Measurements from ENCODE around the gene CRELD2. TPM values are rescaled to one million over a fixed set of nuclear protein-coding genes. Genes with fewer than 3 reads are reported as not detected.

The CRELD2 gene
- total and polyA plus RNA-seq, 2 of the 8 experiments (the other 6 are each of a cell fraction or from before 2014, with no cell fraction given) = 24.5 to 36.6 TPM

DNA sequence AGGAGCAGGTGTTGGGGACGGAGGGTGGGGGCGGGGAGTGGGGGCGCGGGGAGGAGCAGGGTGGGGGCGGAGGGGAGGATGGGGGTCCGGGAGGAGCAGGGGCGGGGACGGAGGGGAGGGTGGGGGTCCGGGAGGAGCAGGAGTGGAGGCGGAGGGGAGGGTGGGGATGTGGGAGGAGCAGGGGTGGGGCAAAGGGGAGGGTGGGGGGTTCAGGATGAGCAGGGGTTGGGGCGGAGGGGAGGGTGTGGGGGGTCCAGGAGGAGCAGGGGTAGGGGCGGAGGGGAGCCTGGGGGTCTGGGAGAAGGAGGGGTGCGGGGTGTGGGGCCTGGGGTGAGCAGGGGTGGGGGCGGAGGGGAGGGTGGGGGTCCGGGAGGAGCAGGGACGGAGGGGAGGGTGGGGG lies 17.1 kb downstream of the CRELD2 start:
- H2BK15ac ChIP-seq (ENCODE audit: low read length) = no peak overlapping the region
- FAIRE-seq = no peak
- no peak overlapping the region for H3K56ac ChIP-seq (replicated peaks; ENCODE audit: insufficient read length, low read depth, low read length)
- H2BK12ac ChIP-seq (ENCODE audit: low read depth, low read length) = no peak overlapping the region
- H2AFZ ChIP-seq (ENCODE audit: low read length) = no peak overlapping the region
- CTCF ChIA-PET (ENCODE audit: partially characterized antibody) = interaction anchor here (0.5 to 1.2 kb wide), 3 partner anchors 18 to 118 kb away, joined by 3 to 4 read pairs (median 3); no protein-coding TSS in a partner anchor
- H4K20me1 ChIP-seq (replicated peaks in 1 of 2; ENCODE audit: control insufficient read depth in 1 of 2, insufficient read depth in 2 of 2, low read length in 2 of 2) = peaks cover 0 to 3% of the 10 kb centered on the region in 2 experiments
- peaks cover 8% of the 10 kb centered on the region; the same call in 1 of the 2 replicates for H3K23me2 ChIP-seq (ENCODE audit: low read depth, low read length)
- peaks cover 5 to 21% (median 11%) of the 10 kb centered on the region in 4 experiments for H3K4me1 ChIP-seq (replicated peaks in 1 of 4; ENCODE audit: control insufficient read depth in 3 of 4, insufficient read depth in 4 of 4, low read length in 3 of 4)
- no peak overlapping the region for H3K4ac ChIP-seq (replicated peaks; ENCODE audit: insufficient read length, low read depth, low read length)
- no peak overlapping the region for H2BK20ac ChIP-seq (ENCODE audit: low read length)
- POLR2A ChIA-PET (ENCODE audit: partially characterized antibody) = interaction anchor here (0.7 to 2.2 kb wide), 3 partner anchors 13 to 33 kb away, joined by 3 to 8 read pairs (median 4); partner anchors contain the start of gene PIM3
- H3K27me3 ChIP-seq (replicated peaks in 1 of 4; ENCODE audit: control insufficient read depth in 3 of 4, extremely low read depth in 1 of 4, insufficient read depth in 3 of 4, low read length in 3 of 4) = peaks cover 0 to under 1% (median 0%) of the 10 kb centered on the region in 4 experiments; a peak in 2 of 7 replicates
- no peaks in the 10 kb centered on the region for H3K9me3 ChIP-seq (ENCODE audit: insufficient read depth in 2 of 2, low read depth in 1 of 2, low read length in 1 of 2)
- no peak overlapping the region for H4K91ac ChIP-seq (replicated peaks; ENCODE audit: insufficient read length, low read length)
- H2BK120ac ChIP-seq (replicated peaks; ENCODE audit: low read depth, low read length) = no peak overlapping the region
- WGBS, 2 experiments (ENCODE audit: extremely low coverage in 1 of 2, insufficient coverage in 1 of 2, insufficient read length in 1 of 2, insufficient replicate concordance in 2 of 2, low coverage in 1 of 2, low lambda C conversion rate in 2 of 2, missing lambda C conversion rate in 1 of 2) = no CpG with 5 or more reads among the region's 16 CpGs
- H4K5ac ChIP-seq (ENCODE audit: insufficient read length, low read depth, low read length) = no peak overlapping the region
- no peaks in the 10 kb centered on the region for H3K79me2 ChIP-seq (ENCODE audit: control insufficient read depth in 1 of 2, insufficient read depth in 2 of 2, low read length in 2 of 2)
- no peak for DNase-seq (ENCODE audit: low read depth in 1 of 2, low spot score in 2 of 2)
- no peak overlapping the region for H2BK5ac ChIP-seq (ENCODE audit: low read depth, low read length)
- no peak overlapping the region for H3K14ac ChIP-seq (ENCODE audit: insufficient read length)
- peak overlapping the region in 1 of 4 experiments; percentile 32; a peak in 1 of 8 replicates for H3K4me3 ChIP-seq (ENCODE audit: extremely low read depth in 1 of 4, insufficient read depth in 2 of 4, low read depth in 3 of 4, low read length in 4 of 4)
- no peak overlapping the region for H3K23ac ChIP-seq (ENCODE audit: insufficient read length)
- H3K79me1 ChIP-seq (ENCODE audit: low read depth, low read length) = no peaks in the 10 kb centered on the region; the same call in 1 of the 2 replicates
- no peak overlapping the region for H4K8ac ChIP-seq (ENCODE audit: extremely low read depth, insufficient read depth, low read length)
- 0 out of 4 replicates have a peak overlapping the region, but pooled peaks of 1 of the 2 experiments have one; percentile 46 for H3K4me2 ChIP-seq (ENCODE audit: insufficient read depth in 1 of 2, low read depth in 2 of 2, low read length in 2 of 2)
- no peak overlapping the region for H2AK5ac ChIP-seq (ENCODE audit: low read depth, low read length)
- no peaks in the 10 kb centered on the region for H3K36me3 ChIP-seq (ENCODE audit: control insufficient read depth in 2 of 4, insufficient read depth in 4 of 4, low read length in 3 of 4)
- no peak for TF ChIP-seq TEAD4 (IDR thresholded peaks at IDR 0.05; ENCODE audit: low read depth, low read length)
- no peak for TF ChIP-seq GABPA (IDR thresholded peaks at IDR 0.05; ENCODE audit: borderline replicate concordance, insufficient read depth, low read length)
- no peak for TF ChIP-seq EP300 (IDR thresholded peaks at IDR 0.05; ENCODE audit: borderline replicate concordance in 1 of 2, low read depth in 2 of 2, low read length in 2 of 2)
- TF ChIP-seq BCL11A (IDR thresholded peaks at IDR 0.05; ENCODE audit: low read depth in 2 of 2, low read length in 2 of 2) = no peak
- no peak for TF ChIP-seq E2F6 (IDR thresholded peaks at IDR 0.05)
- no peak for TF ChIP-seq SIX5 (IDR thresholded peaks at IDR 0.05; ENCODE audit: low read depth, low read length)
- no peak for TF ChIP-seq SP1 (IDR thresholded peaks at IDR 0.05; ENCODE audit: low read depth, low read length)
- no peak for TF ChIP-seq ASH2L (IDR thresholded peaks at IDR 0.05; ENCODE audit: low read length)
- TF ChIP-seq CTCF (IDR thresholded peaks at IDR 0.05; ENCODE audit: control extremely low read depth in 1 of 3, insufficient read depth in 1 of 3, low read depth in 1 of 3, low read length in 3 of 3) = no peak
- no peak for TF ChIP-seq POLR2AphosphoS5 (IDR thresholded peaks at IDR 0.05; ENCODE audit: low read depth, low read length)
- TF ChIP-seq BRCA1 (IDR thresholded peaks at IDR 0.05; ENCODE audit: low read depth, low read length) = no peak
- H3K27ac ChIP-seq (ENCODE audit: low read depth, low read length) = no peak overlapping the region
- H3K9ac ChIP-seq (replicated peaks in 1 of 4; ENCODE audit: extremely low read depth in 1 of 4, low read depth in 3 of 4, low read length in 3 of 4) = no peak overlapping the region
- no peak overlapping the region for H3K18ac ChIP-seq (ENCODE audit: extremely low read depth, low read length)
